Lung (tissue), 12 donors: ENCODE measurements around the gene ST6GALNAC3. TPM values are rescaled to one million over a fixed set of nuclear protein-coding genes. Genes with fewer than 3 reads are reported as not detected.
A peak's percentile ranks its signal among the peaks of the same experiment; 100 is the strongest.

Source experiments
- ATAC-seq: fragments of 200-7000 bp; cut with Tn5 transposase; one replicate; pipeline ENCODE4 v1.9.1; 2020; ENCODE audit warnings: moderate number of reproducible peaks; ENCODE audit not compliant: insufficient read depth, low FRiP score
- DNase-seq, 3 donors: peaks; one replicate each; pipeline ENCODE4 v3.0.0-alpha.2; 2013 to 2017
- H3K27ac ChIP-seq, 2 donors: one replicate each; pipeline ENCODE4 v1.5.1; 2013; ENCODE audit warnings: mild to moderate bottlenecking in 2 of 2, moderate library complexity in 2 of 2, control low read depth in 1 of 2, inconsistent platforms in 1 of 2, low read depth in 1 of 2, low read length in 1 of 2
- H3K27me3 ChIP-seq, 3 donors: one replicate each; pipeline ENCODE4 v1.5.1; 2013; ENCODE audit warnings: low read length in 2 of 3; ENCODE audit not compliant: control insufficient read depth in 3 of 3, insufficient read depth in 3 of 3
- H3K36me3 ChIP-seq, 4 donors: one replicate each; pipeline ENCODE4 v1.5.1; 2013; ENCODE audit warnings: low read length in 4 of 4, mild to moderate bottlenecking in 1 of 4, moderate library complexity in 1 of 4; ENCODE audit not compliant: control insufficient read depth in 4 of 4, insufficient read depth in 4 of 4
- H3K4me1 ChIP-seq, 5 donors: one replicate each; pipeline ENCODE4 v1.5.1; 2013; ENCODE audit warnings: low read length in 5 of 5, mild to moderate bottlenecking in 2 of 5, moderate library complexity in 1 of 5; ENCODE audit not compliant: control insufficient read depth in 5 of 5, insufficient read depth in 5 of 5
- H3K4me3 ChIP-seq: one replicate; pipeline ENCODE4 v1.5.1; 2013; ENCODE audit warnings: mild to moderate bottlenecking, control low read depth, moderate library complexity
- H3K9ac ChIP-seq, 2 donors: one replicate each; pipeline ENCODE4 v1.5.1; 2013; ENCODE audit warnings: low read length in 2 of 2, control low read depth in 1 of 2; ENCODE audit not compliant: insufficient read depth in 1 of 2
- H3K9me3 ChIP-seq, 4 donors: one replicate each; pipeline ENCODE4 v1.5.1; 2013; ENCODE audit warnings: low read length in 3 of 4, mild to moderate bottlenecking in 1 of 4, moderate library complexity in 1 of 4; ENCODE audit not compliant: control insufficient read depth in 4 of 4, insufficient read depth in 3 of 4
- CTCF ChIP-seq: IDR thresholded peaks from 2 replicates; pipeline ENCODE4 v1.5.1; 2012; ENCODE audit warnings: mild to moderate bottlenecking; ENCODE audit errors: control extremely low read depth, extremely low read depth
- WGBS, 2 donors: extraction: QIAGEN DNeasy Blood & Tissue Kit; methylation state at CpG; one replicate each; pipeline ENCODE4 v1.1.7; 2013; 5-methylcytosine and 5-hydroxymethylcytosine counted together
- polyA plus RNA-seq, 2 donors: library from polyadenylated mRNA; stranded (reverse); fragments of 200-250 nt; gene quantifications; one replicate each; pipeline ENCODE4 v1.2.1, GENCODE V29; 2013
- total RNA-seq, 2 donors: library from RNA; depleted of rRNA in 1 of 2; stranded (reverse); fragments of >200 nt in 1 of 2; gene quantifications; one replicate each; pipeline ENCODE4 v1.2.1, GENCODE V29; 2014 to 2021
- donor health status: control.
- donor health status: control.
- donor health status: Bipolar disorder and iron deficiency.
- donor health status: healthy.
- donor health status: DM: yes; HTN: yes; CAD: no.

Gene ST6GALNAC3
- total and polyA plus RNA-seq, 4 donors: 2.7 to 17.9 (median 12.2) TPM

DNA sequence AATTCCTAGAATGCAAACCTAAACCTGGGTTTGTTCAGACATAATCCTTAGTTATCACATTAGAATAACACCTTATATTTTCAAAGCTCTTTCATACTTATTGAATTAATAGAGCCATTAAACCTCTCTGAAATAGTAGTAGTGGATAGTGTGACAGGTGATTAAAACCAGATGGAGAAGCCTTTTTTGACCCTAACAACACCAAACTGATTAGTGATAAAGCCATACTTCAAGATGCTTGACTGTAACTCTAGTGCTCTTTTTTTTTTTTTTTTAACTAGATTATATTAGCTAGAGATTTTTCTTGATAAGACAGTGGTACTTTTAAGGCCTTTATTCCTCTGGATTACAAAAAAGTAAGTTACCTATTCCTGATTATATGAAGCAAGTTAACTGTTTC lies 190.1 kb downstream of the ST6GALNAC3 start:
- Histone ChIP-seq H3K9me3 (no peaks in the 10 kb centered on the region), H3K36me3 (no peaks in the 10 kb centered on the region), H3K27ac (no peak overlapping the region), H3K4me3 (no peak overlapping the region), H3K9ac (no peak overlapping the region), H3K4me1 (peaks cover 0 to 16% (median 8%) of the 10 kb centered on the region in 5 donors), H3K27me3 (no peaks in the 10 kb centered on the region)
- ATAC-seq: no peak
- DNase-seq: no peak
- TF ChIP-seq CTCF: no peak

GRCh38 chr1:76266762-76267161 lies 192.2 kb downstream of the ST6GALNAC3 start:
- 78 to 80% methylated on average over 4 of the region's 4 CpGs for WGBS, 2 donors
- no peak for ATAC-seq
- no peak for TF ChIP-seq CTCF

DNA sequence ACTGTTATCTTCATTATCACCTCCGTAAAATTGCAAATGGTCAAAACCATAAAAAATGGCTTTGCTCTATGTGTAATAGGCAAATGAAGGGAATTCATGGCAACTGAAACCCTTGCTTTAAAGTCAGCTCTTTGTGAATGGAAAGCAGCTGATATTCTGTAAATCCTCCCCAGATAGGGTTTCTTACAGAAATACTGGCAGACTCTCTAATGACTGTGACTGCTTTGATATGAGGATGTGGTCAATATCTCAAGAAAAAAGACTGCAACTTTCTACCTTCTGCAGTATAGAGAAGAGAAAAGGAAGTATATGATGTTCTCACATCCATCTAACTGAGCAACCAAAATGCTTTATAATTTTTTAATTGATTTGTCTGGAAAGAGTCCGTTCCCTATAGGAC lies 193.1 kb downstream of the ST6GALNAC3 start:
- 76 to 83% methylated on average over 2 of the region's 2 CpGs for WGBS, 2 donors
- Histone ChIP-seq H3K4me1 (peaks cover 3 to 20% (median 6%) of the 10 kb centered on the region in 5 donors), H3K27ac (no peak overlapping the region), H3K27me3 (no peaks in the 10 kb centered on the region), H3K9ac (no peak overlapping the region), H3K4me3 (no peak overlapping the region), H3K36me3 (no peaks in the 10 kb centered on the region), H3K9me3 (no peaks in the 10 kb centered on the region)
- TF ChIP-seq CTCF: no peak
- DNase-seq: no peak
- ATAC-seq: no peak

More at GRCh38 chr1:76266762-76267161, 192.2 kb downstream of the ST6GALNAC3 start:
- Histone ChIP-seq H3K4me1 (peaks cover 3 to 20% (median 6%) of the 10 kb centered on the region in 5 donors), H3K27ac (no peak overlapping the region), H3K9me3 (no peaks in the 10 kb centered on the region), H3K4me3 (no peak overlapping the region), H3K27me3 (no peaks in the 10 kb centered on the region), H3K36me3 (no peaks in the 10 kb centered on the region), H3K9ac (no peak overlapping the region)
- no peak for DNase-seq

DNA sequence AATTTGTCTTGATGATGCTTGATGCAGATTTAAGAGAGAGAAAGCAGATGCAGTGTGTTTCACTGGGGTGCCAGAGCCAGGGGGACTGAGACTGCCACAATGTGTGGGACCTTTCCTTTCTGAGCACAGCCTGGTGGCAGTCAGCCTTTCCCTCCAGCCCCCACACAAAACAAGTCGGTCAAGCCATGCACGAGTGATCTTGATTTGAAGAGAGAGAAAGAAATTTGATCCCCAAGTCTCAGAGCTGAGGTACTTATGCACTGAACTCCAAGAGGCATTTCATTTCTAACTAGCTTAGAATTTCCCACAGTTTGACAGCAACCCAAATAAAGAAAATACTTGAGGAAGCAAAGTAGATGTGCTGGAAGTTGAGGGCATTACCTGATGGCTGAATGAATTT lies 193.8 kb downstream of the ST6GALNAC3 start:
- Histone ChIP-seq H3K4me1 (peaks cover 3 to 20% (median 6%) of the 10 kb centered on the region in 5 donors), H3K36me3 (no peaks in the 10 kb centered on the region), H3K9me3 (no peaks in the 10 kb centered on the region), H3K27me3 (no peaks in the 10 kb centered on the region), H3K27ac (no peak overlapping the region), H3K4me3 (no peak overlapping the region), H3K9ac (no peak overlapping the region)
- DNase-seq (peak; percentile 36 to 81 (median 59)), ATAC-seq (no peak)
- WGBS, 2 donors: 33 to 76% methylated on average over 2 of the region's 2 CpGs
- no peak for TF ChIP-seq CTCF
